Hematopoietic multipotent progenitor cell (in vitro differentiated cells): Measurements from ENCODE around the gene FAM83E. TPM values are rescaled to one million over a fixed set of nuclear protein-coding genes. Genes with fewer than 3 reads are reported as not detected.
"Not testable (repeated sequence)": the region's sequence is repeated elsewhere in the genome, so short reads cannot be mapped to it uniquely, and the experiment has no call there.

ENCODE experiments used
- DNase-seq, 3 donors: peaks; one replicate each; pipeline ENCODE4 v3.0.0-alpha.2; 2011 to 2015; ENCODE audit warnings: low read depth in 2 of 3, low spot score in 2 of 3
- total RNA-seq: library from RNA; depleted of rRNA; stranded (reverse); fragments of >200 nt; gene quantifications from one replicate; pipeline ENCODE4 v1.2.3, GENCODE V29; 2012

FAM83E gene
- total RNA-seq, 1 donor = 3.2 TPM

- no peak for DNase-seq
Observed at GRCh38 chr19:48642862-48643261, 28.0 kb upstream of the FAM83E start.

DNA sequence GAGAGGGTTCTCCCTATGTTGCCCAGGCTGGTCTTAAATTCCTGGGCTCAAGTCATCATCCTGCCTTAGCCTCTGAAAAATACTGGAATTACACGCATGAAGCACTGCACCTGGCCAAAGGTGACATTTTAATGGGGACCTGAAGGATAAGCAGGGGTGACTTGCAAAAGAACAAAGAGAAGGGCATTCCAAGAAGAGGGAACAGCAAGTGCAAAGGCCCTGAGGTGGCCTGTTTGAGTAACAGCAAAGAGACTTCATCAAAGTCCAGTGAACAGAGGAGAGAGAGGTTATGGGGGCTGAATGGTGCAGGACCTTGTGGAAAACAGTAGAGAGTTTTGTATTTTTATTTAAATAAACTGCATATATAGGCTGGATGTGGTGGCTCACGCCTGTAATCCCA lies 27.0 kb upstream of the FAM83E start:
- no peak for DNase-seq

GRCh38 chr19:48639483-48640375 lies 24.9 kb upstream of the FAM83E start:
- no peak for DNase-seq

DNA sequence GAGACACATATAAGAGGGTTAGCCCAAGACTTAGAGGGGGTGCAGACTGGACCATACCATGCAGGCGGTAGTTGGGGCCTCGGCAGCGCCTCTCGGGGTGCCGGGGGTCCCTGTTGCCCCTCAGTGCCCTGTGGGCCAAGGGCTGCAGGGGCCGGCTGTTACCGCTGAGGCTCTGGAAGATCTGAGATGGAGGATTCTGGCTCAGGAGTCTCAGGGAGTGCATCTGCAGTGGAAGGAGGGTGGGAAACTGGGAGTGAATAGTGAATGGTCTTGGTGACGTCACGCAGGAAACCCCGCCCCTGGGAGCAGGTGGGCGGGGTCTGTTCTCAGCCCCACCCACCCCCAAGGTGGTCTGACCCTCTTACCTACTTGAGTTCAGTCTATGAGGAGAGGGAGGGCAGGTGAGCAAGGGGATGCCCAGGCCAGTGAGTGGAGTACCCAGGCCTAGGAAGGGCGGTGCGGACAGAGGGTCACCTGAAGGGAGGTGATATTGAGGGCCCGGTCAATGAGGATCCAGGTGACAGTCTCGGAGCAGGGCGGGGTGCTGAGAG lies 24.0 kb upstream of the FAM83E start:
- no peak for DNase-seq

- peak; percentile 80 to 95 (median 95) for DNase-seq
Observed at GRCh38 chr19:48637948-48638830, 23.3 kb upstream of the FAM83E start.

- DNase-seq = peak; percentile 94 to 100 (median 100)
Observed at GRCh38 chr19:48637449-48637947, 22.6 kb upstream of the FAM83E start.

DNA sequence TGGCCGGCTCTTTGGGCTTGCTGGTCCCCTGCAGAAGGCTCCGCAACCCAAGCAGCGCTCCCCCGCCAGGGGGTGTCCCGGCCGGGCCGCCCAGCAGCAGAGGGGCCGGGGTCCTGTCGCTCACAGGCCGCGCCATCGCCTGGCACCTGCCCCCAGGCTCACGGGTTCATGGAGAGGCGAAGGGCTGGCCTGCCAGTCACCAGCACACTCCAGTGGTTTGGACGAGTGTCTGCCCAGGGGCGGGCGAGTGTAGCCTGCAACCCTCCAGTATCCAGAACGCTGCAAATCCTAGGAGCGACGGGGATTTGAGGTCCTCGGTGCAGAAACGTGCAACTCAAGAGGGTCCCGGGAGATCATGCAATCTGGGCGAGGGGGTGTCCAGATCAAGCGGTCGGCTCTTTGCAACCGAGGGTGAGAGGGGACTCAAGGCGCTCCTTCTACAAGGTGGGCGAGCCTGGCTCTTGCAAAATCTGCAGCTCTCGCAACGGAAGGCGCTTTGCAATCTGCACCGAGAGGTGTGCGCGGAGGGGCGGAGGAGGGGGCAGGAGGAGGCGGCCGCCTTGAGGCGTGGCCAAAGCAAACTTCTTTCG lies 22.1 kb upstream of the FAM83E start, which contains the start of gene DBP:
DBP (minus strand) TSS at position 521 of the 590 bp plus-strand sequence; CDS start at position 136, 385 bp downstream.
- peak in 1 of 3 donors; percentile 49 for DNase-seq

- DNase-seq = no peak
Observed at GRCh38 chr19:48635966-48636858, 21.3 kb upstream of the FAM83E start.

DNA sequence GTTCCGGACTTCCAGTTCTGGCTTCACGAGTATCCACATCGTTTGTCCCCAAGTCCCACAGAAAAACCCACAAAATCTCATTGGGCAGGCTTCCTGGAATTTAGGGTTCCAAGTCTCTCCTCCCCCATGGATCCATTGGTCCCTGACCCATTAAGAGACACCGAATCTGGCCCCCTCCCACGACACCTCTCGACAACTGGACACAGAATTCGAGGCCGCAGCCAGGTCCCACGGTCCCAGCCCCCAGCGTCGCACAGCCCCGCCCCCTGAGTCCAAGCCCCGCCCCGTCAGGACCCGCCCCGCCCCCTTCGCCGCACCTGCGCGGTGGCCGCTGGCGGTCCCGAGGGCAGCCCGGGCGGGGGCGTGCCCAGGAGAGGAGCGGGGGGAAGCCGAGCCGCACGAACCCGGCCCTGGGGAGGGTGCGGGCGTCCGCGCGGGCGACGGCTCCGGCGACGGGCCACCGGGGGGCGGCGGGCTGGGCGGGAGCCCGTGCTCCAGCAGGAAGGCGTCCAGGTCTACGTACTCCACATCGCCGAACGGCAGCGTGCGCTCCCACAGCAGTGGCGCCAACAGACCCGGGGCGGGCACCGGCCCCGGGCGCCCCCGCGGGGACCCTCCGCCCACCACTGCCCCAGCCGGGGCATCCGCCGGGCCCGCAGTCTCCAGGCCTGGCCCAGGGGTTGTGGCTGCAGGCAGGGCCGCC lies 20.5 kb upstream of the FAM83E start:
- peak; percentile 62 to 72 (median 67) for DNase-seq

DNA sequence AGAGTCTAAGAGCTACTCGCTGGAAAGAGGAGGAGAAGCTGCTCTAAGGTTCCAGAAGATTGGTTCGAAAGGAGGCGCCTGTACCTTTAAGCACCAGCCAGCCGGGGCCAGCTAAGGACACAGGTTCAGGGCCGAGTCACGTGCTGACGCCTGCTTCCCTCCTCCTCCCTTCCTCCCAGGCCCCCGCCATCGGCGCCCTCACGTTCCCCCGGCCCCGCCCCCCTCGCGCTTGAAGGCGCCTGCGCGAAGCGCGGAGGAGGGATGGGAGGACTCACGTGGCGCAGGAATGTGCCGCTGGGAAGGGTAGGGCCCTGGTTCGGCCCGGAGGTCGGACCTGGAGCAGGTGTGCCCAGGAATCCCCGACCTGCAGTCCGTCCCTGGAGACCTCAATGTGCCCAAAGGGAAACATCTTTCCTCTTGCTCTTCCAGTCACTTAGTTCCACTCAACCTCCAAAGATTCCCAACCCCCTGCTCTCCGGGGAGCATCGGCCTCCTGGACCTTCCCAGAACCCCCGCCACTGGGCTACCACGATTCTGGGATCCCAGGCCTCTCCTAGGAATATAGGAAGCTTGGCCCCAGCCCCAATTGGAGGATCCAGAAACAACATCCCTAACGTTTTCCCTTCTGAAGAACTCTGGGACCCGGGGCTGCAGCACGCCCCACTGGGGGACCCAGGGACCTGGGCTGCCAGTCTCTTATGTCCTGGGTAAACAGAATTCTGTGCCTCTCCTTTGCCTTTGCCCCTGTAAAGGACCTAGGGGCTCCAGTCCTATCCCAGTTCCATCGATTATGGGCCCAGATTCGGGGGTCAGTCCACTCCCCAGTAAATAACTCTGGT lies 19.8 kb upstream of the FAM83E start:
- peak; percentile 80 to 96 (median 95) for DNase-seq

GRCh38 chr19:48634036-48634342 lies 19.1 kb upstream of the FAM83E start:
- DNase-seq = no peak

DNA sequence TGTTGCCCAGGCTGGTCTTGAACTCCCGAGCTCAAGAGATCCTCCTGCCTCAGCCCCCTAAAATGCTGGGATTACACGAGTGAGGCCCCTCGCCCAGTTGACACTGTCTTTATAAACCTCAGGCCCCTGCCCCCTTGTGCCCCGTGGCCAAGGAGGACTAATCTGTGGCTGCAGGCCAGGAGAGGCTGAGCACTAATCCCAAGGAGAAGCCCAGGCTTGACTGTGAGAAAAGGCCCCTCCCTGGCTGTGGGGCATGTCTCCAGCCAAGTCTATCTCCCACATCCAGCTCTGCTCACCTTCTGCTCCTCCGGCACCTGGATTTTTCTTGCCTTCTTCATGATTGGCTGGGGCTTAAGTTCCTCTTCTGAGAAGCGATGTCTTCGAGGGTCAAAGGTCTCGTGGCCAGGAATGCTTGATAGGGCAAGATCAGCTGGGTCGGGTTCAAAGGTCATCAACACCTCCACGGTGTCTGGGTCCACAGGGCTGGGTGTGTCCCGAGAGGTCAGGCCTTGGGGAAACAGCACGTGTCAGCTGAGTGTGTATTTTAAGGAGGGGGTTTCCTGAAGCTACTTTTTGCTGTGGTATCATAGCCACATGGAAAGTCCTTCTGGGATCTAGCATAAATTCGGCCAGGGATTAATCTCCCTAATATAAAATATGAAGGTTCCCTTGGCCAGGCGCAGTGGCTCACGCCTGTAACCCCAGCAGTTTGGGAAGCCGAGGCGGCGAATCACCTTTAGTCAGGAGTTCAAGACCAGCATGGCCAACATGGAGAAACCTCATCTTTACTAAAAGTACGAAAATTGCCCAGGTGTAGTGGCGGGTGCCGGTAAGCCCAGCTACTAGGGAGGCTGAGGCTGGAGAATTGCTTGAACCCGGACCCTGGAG lies 18.5 kb upstream of the FAM83E start:
- DNase-seq = no peak

- DNase-seq = no peak
Observed at GRCh38 chr19:48632692-48633147, 17.8 kb upstream of the FAM83E start.

DNA sequence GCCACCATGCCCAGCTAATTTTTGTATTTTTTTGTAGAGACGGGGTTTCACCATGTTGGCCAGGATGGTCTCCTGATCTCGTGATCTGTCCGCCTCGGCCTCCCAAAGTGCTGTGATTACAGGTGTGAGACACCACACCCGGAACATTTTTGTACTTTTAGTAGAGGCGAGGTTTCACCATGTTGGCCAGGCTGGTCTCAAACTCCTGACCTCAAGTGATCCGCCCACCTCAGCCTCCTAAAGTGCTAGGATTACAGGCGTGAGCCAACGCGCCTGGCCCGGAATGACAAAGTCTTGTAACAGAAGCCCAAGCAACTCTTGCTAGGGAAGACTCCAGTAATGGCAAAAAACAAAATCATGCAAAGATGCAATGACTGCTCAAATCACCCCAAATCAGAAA lies 17.4 kb upstream of the FAM83E start:
- DNase-seq = not testable (repeated sequence)

DNA sequence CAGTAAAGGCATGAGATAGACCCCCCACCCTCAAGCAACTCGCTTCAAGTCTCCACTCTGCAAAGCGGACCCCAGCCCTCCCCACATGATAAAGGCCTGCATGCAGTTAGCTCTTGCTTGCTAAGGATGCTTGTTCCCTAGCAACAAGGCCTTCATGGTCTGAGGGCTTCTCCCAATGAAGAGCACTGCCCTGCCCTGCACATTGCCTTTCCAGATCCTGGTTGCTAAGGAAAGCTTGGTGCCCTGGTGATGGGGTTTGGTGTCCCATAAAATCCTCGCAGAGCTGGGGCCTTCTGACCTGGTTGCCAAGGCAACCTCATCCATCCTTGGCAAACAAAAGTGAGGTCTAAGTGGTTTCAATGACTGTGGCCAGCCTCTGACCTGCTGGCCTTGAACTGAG lies 16.3 kb upstream of the FAM83E start:
- no peak for DNase-seq

- DNase-seq = peak in 1 of 3 donors; percentile 63
Observed at GRCh38 chr19:48630296-48631063, 15.6 kb upstream of the FAM83E start.
